HG03469 (cell line): ENCODE measurements around the gene KBTBD12.
"Not testable (repeated sequence)": the region's sequence is repeated elsewhere in the genome, so short reads cannot be mapped to it uniquely, and the experiment has no call there.

Experiments used
- ATAC-seq: cut with Tn5 transposase; IDR thresholded peaks from one replicate; pipeline ENCODE4 v1.9.1; 2021; ENCODE audit warnings: mild to moderate bottlenecking, moderate library complexity, moderate number of reproducible peaks; ENCODE audit not compliant: unreplicated experiment

The KBTBD12 gene

GRCh38 chr3:127903611-127904375 lies 11.2 kb upstream of the KBTBD12 start:
- ATAC-seq = no peak

GRCh38 chr3:127905556-127905955 lies 9.5 kb upstream of the KBTBD12 start:
- no peak for ATAC-seq

GRCh38 chr3:127906653-127907052 lies 8.4 kb upstream of the KBTBD12 start:
- ATAC-seq = not testable (repeated sequence)

DNA sequence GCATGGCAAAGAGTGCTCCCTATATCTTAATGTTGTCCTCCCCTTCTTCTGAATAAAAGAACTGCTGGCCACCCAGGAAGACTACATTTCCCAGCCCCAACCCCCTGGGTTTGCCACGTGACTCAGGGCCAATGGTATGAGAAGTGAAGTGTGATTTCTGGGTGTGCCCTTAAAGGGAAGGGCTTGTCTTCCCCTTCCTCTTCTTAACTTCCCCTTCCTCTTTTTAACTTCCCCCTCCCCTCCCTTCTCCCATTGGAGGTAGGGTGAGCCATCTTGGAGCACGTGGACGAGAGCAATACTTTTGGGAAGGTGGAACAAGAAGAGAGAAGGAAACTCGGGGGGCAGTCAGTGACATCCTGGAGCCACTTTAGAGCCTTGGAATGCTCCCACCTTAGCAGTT lies 6.8 kb upstream of the KBTBD12 start:
- no peak for ATAC-seq

DNA sequence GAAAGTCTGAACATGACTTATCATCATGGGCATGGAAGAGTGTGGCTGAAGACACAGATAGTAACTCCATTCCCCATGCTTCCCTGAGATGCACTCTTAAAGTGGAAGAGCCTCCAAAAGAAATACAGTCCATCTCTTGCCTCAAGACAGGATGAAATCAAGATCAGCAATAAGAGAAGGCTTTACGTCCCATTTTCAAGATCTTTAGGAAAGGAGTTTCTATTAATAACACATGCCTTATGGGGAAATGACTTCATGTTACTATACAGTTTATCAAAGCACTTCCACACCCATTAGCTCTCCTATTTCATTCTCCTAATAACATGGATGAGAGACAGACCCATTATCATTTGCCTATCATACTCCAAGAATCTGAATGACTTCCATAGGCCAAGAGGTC lies 6.1 kb upstream of the KBTBD12 start:
- ATAC-seq = no peak

GRCh38 chr3:127909646-127910045 lies 5.4 kb upstream of the KBTBD12 start:
- ATAC-seq = no peak

DNA sequence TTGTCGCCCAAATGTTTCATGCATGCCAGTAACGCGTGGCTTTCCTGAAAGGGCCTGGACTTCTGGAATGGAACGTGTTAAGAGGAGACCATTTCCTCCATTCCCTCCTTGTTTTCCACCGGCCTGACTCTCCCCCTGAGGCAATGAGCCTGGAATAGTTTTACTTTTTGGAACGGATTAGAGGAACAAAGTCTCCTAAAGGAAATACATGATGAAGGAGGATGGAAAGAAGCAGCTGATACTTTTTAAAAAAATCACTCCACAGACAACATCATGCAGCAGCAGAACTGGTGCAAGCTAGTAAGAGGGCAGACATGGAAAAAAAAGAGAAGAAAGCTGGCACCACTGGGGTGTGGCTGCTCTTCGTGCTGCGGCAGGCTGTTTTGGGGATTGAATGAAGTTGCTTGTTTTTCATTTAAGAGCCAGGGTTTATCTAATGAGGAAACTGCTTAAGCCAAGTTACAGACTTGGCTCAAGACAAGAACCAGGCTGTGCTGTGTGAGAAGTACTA lies 3.6 kb upstream of the KBTBD12 start:
- ATAC-seq = no peak

GRCh38 chr3:127913841-127914240 lies 1.2 kb upstream of the KBTBD12 start:
- ATAC-seq = not testable (repeated sequence)

- no peak for ATAC-seq
Observed at GRCh38 chr3:127914584-127914983, 448 bp upstream of the KBTBD12 start.

- ATAC-seq = no peak
Observed at GRCh38 chr3:127915937-127916493, 983 bp downstream of the KBTBD12 start.

- no peak for ATAC-seq
Observed at GRCh38 chr3:127920738-127921137, 5.7 kb downstream of the KBTBD12 start.

DNA sequence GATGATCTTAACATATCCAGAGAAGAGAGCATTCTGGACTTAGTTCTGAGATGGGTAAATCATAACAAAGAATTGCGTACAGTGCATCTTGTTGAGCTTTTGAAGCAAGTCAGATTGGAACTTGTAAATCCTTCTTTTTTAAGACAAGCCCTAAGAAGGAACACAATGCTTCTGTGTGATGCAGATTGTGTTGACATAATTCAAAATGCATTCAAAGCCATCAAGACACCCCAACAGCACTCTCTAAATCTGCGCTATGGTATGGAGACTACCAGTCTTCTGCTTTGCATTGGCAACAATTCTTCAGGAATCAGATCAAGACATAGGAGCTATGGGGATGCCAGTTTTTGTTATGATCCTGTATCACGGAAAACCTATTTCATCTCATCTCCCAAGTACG lies 8.6 kb downstream of the KBTBD12 start:
- no peak for ATAC-seq

DNA sequence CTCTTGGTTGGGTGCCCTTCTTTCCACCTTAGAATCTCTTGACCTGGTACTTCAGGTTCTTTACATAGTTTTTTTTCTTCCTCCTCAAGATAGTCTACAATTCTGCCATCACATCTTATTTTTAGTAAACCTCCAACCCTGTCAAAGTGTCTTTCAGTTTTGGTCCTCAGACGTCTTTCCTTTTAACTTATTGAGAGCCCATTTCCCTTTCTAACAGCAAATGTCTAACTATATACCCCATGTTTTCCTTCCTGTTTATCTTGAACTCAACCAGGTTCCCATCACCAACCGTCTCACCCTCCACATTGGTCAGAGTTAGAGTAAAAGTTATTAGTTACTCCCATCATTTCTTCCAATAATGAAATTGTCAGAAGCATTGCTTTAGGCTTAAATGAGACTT lies 10.4 kb downstream of the KBTBD12 start:
- ATAC-seq = no peak

- ATAC-seq = no peak
Observed at GRCh38 chr3:127927829-127928604, 13.0 kb downstream of the KBTBD12 start.

GRCh38 chr3:127929818-127930413 lies 14.9 kb downstream of the KBTBD12 start:
- no peak for ATAC-seq

DNA sequence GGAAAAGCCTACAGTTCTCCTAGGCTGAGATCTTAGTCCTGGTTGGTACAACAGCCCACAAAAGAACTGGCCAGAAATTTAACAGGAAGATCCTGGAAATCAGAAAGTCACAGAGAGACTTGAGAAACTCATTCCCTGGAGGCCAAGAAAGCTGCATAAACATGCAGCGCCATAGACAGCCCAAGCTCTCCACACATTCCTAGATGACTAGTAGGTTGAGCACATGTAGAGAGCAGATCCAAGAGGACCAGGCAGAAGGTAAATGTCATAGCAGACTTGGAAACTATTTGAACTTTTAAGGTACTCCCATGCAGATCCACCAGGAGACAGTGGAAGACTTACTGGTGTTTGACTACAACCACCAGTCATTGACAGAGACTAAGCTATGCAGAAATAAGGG lies 18.4 kb downstream of the KBTBD12 start:
- ATAC-seq = no peak

DNA sequence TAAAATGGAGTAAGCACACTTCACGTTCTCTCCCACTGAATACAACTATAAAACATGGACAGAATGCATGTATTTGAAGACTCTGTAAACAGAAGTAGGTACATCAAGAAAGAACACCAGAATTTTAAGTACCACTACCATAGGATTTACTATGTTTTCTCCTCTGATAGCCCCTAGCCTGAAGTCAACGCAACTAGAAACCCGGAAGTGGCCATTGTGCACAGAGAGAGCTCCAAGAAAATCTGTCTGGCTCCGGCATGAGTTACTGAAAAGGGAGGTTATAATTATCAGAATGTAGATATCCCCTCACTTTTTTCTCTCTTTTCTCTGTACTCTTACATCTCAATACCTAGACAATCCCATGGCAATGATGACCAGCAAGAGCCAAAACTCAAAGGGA lies 23.8 kb downstream of the KBTBD12 start:
- ATAC-seq = no peak

GRCh38 chr3:127940116-127940515 lies 25.1 kb downstream of the KBTBD12 start:
- no peak for ATAC-seq

GRCh38 chr3:127942613-127943012 lies 27.6 kb downstream of the KBTBD12 start:
- ATAC-seq = no peak

DNA sequence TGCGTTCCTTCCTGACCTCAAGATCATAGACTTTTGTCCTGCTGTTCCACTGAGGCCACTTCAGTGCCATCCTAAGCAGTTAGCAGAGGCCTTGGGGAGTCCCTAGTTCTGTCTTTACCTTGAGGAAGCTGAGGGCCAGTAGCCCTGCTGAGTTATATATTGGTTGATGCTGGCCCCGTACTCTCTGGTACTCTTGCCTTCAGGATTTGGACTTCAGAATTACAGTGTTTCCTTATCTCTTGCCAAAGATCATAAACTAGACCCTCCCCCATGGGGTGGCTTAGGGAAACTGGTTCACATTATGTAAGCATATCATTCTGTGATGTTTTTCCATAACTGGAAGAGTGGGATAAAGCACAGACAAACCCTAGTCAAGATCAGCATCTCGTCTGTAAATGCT lies 33.2 kb downstream of the KBTBD12 start:
- no peak for ATAC-seq

DNA sequence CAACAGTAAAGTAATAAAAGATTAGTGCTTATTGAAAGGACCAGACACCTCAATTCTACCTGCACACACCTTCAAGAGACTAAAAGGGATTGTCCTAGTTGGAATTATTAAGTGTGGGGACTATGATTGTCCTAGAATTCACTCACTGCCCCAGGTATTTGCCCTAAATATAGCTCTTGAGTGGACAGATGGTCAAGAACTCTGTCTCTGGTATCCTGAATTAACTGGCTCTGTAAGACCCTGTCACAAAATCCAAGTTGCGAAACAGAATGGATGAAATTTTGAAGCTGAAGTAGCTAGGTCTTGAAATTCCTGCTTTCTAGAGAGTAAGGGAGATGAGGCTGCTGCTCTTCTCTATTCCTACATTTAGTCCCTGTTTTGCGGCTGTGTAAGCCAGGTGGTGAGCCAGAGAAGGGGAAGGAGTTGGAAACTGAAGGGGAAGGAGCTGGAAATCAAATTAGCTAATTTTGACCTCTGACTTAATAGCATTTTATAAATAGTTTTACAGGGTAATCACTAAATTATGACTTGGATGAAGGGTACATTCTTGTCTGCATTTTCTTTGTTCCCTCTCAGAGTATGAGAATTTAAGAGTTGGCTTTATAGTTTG lies 34.5 kb downstream of the KBTBD12 start:
- no peak for ATAC-seq
